Measurements from ENCODE around the gene HAP1.

Gene HAP1, protein sequence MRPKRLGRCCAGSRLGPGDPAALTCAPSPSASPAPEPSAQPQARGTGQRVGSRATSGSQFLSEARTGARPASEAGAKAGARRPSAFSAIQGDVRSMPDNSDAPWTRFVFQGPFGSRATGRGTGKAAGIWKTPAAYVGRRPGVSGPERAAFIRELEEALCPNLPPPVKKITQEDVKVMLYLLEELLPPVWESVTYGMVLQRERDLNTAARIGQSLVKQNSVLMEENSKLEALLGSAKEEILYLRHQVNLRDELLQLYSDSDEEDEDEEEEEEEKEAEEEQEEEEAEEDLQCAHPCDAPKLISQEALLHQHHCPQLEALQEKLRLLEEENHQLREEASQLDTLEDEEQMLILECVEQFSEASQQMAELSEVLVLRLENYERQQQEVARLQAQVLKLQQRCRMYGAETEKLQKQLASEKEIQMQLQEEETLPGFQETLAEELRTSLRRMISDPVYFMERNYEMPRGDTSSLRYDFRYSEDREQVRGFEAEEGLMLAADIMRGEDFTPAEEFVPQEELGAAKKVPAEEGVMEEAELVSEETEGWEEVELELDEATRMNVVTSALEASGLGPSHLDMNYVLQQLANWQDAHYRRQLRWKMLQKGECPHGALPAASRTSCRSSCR

GRCh38 chr17:41734139-41734948 is at the start of gene HAP1:
TSS of gene HAP1 (minus strand) at chr17:41734643. CDS start at chr17:41734634, 9 bp downstream.
- no peak for DNase-seq

DNA sequence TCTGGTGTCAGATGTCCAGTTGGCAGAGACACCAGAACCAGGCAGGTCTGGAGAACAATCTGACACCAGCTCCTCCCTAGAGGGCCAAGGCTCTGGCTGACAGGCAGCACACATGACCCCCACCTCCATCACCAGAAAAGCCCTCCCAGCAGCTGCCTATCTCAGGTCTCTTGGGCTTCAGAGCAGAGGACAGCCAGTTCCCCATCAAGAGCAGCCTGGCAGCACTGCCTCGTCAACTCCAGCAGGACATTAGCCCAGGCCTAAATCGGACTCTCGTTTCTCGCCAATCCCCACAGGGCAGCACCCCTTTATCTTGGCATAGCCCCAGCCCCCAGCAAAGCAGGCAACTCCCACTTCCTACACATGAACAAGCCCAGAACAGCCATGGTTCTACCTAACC is 47.7 kb upstream of the HAP1 start:
- DNase-seq = no peak

GRCh38 chr17:41781404-41782110 is 47.1 kb upstream of the HAP1 start:
- no peak for DNase-seq

DNA sequence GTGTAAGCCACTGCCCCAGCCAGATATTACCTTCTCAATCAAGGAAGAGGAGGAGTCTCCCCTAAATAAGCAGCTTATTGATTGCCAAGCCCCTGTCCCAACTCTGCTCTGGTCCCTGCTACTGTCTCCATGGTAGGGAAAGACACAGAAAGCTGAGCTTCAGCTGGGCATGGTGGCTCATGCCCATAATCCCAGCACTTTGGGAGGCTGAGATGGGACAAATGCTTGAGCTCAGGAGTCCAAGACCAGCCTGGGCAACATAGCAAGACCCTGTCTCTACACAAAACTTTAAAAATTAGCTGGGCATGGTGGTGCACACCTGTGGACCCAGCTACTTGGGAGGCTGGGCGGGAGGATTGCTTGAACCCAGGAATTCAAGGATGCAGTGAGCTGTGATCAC is 45.5 kb upstream of the HAP1 start:
- no peak for DNase-seq

DNA sequence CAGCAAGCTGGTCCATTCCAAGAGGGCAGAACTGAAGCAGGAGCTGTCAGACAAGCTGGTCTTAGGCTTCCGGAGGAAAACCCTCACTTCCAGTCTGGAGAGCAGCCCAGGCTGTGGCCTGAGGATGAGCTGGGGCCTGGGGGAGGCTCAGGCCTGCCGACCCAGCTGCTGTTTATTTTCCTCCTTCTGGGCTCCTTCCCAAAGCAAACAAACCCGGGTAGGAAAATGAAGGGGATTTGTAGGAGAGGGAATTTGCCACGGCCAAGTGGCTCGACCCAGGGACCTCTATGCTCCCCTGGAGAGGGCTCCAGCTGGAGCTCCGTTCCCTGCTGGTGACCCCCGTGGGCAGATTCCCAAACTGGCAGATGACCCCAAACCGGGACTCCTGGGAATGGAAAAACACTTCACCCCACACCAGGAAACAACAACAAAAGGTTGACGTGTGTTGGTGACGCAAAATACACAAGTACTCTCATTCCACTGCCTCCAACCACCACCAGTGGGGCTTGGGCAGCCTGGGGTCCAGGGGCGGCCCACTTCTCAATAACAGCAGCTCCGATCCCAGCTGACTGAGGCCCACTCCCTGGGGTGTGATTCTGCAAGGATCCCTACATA is 43.2 kb upstream of the HAP1 start:
- peak; percentile 95 for DNase-seq

DNA sequence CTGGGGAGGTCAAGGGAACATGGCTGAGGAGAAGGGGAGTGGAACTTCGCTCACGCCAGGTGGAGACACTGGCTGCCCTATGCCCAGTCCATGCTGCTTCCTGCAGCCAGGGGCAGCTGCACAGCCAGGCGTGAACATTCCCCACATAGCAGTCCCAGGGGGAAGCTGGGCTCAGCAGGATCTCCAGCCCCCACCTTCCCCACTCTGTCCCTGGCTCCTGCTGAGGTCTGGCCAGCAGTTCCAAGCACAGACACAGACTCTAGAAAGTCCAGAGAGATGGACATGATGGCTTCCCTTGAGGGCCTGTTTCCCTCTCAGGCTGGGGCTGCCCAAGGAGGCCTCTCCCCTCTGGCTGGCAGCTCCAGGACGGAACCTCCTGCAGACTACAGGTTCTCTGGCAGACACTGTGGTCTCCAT is 42.7 kb upstream of the HAP1 start:
- DNase-seq = peak; percentile 90

GRCh38 chr17:41776262-41776900 is 41.9 kb upstream of the HAP1 start:
- peak; percentile 5 for DNase-seq

- DNase-seq = no peak
These were observed 41.2 kb upstream of the HAP1 start for GRCh38 chr17:41775394-41776226.

- no peak for DNase-seq
These were observed 39.3 kb upstream of the HAP1 start for GRCh38 chr17:41773731-41774193.

DNA sequence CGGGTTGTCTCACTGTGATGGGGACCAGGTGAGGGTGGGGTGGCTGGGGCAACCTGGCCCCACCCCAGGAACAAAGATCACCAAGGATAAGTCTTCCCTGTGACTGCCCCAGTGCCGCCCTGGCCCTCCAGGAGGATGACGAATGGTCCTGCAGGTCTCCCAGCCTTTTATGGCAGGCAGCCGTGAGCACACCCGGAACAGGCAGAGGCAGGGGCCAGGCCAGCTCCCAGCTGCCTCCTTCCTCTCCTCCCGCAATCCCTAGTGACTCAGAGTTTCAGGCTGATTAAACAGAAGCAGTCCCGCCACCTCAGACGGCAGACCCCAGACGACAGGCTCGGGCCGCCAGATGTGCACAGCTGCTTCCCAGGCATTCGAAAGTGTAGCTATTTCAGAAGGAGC is 38.7 kb upstream of the HAP1 start:
- peak; percentile 11 for DNase-seq

GRCh38 chr17:41772586-41773189 is 38.2 kb upstream of the HAP1 start:
- DNase-seq = no peak

DNA sequence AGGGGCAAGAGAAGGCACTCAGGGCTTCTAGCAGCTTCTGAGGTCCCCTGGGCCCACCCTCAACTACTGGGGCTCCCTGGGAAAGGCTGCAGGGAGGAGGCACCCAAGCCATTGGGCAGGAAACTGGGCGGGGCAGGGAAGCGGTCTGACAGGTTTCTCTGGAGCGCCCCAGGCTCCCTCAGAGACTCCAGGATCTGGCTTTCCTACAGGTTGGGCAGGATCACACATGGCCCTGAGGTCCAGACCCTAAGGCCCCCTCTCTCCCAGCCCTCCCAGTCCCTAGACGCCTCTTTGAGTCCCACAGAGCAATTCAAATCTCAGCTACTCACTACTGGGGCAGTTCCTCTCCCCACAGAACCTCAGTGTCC is 37.8 kb upstream of the HAP1 start:
- DNase-seq = no peak

DNA sequence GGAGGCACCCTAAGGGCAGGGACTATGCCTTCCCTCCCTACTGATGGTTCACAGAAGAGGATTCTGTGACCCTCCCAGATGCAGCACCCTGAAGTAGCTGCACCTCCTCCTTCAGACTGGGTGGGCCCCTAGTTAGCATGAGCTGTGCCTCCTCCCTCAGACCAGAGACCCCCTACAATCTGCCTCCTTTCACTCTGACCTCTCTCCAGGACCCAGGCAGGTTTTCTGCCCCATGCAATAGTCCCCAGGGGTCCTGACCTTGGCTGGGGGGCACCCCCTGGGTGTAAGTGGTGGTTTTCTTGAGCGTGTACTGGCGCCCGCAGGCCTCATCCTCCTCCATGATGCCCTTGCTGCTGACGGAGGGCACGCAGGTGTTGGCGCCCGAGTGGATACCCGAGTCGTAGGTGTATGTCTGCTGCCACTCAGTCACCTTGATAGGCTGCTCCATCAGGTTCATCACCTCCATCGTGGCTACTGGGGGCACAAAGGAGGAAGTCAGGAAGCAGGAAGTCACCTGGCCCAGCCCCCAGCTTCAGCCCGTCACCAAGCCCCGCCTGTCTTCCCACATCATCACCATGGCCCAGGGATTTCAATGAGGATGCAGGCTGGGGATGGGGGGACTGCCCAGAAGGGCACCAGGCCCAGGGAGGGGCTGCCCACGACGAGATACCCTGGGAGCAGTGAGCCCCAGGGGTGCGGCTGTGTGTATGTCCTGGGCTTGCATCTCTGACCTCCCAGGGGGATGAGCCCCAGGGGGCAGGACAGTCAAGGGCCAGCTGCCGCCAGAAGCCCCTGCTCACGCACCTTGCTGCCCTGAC is 37.2 kb upstream of the HAP1 start:
- no peak for DNase-seq

DNA sequence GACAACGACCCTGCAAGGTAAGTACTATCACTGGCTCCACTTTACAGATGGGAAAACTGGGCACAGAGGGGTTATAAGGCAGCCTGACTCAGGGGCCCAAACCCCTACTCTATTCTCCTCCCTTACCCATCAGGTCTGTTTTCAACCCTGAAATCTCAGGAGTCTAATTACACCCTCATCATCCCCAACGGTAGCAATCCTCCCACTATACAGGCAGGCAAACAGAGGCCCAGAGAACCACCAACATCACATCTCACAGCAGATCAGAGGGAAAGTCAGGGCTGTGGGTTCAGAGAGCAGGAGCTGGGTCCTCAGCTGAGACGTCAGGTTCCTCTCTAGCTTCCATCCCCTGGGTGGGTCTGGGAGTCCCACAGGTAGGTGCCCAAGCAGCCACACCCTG is 35.5 kb upstream of the HAP1 start:
- no peak for DNase-seq

- DNase-seq = no peak
These were observed 35.0 kb upstream of the HAP1 start for GRCh38 chr17:41769346-41769862.

- DNase-seq = no peak
These were observed 34.3 kb upstream of the HAP1 start for GRCh38 chr17:41768682-41769288.

DNA sequence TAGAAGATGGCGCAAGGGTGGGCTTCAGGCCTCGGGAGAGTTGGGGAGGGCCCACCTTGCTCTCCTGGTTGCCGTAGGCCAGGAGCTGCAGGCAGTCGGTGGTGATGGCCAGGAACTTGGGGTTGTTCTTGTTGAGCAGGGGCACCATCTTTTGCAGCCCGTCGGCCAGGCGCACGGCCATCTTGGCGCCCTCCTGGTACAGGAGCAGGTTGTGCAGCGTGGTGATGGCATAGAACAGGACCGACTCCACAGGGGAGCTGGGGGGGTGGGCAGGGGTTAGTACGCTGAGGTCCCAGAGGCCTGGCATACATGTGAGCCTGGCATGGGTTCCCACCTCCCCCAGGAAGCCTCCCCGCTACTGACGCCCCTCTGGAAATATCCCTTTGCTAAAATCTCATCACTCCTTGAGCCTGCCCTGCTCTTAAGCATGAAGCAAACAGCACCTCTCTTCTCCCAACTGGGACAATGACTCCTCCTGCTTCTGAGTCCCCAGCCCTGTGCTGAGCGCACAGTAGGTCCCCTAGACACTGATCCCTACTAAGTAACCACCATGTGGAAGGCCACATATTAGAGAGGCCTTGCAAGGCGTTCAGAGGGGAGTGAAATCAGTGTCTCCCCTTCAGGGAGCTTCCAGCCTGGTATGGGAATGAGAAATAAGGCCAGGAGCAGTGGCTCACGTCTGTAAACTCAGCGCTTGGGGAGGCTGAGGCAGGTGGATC is 33.0 kb upstream of the HAP1 start:
- DNase-seq = no peak

- DNase-seq = no peak
These were observed 31.7 kb upstream of the HAP1 start for GRCh38 chr17:41766135-41766534.

All from NCI-H1092 treated with DMSO at 0.1 percent for 48 hours (cell line).